Mucosa of gallbladder (tissue), 1 donor: ENCODE measurements around the gene TAMM41. TPM values are rescaled to one million over a fixed set of nuclear protein-coding genes. Genes with fewer than 3 reads are reported as not detected.
"Not testable (repeated sequence)": the region's sequence is repeated elsewhere in the genome, so short reads cannot be mapped to it uniquely, and the experiment has no call there.

Experiments used
- DNase-seq: peaks from one replicate; pipeline ENCODE4 v3.0.0-alpha.2; 2020; ENCODE audit warnings: low spot score
- total RNA-seq: library from RNA; stranded (reverse); gene quantifications from one replicate; pipeline ENCODE4 v1.2.1, GENCODE V29; 2021
- donor health status: DM: no; HTN: no; CAD: no.

TAMM41 gene
- total RNA-seq, 1 donor from 2014 or later: 17.5 TPM

DNA sequence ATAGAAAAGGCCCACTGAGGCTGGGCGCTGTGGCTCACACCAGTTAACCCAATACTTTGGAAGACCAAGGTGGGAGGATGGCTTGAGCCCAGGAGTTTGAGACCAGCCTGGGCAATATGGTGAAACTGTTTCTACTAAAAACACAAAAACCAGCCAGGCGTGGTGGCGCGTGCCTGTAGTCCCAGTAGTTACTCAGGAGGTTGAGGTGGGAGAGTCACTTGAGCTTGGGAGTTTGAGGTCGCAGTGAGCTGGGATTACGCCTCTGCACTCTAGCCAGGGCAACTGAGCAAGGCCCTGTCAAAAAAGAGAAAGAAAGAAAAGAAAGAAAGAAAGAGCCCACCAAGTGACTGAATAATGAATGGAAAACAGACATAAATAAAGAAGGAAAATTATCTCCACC, 32.0 kb downstream of the TAMM41 start:
- DNase-seq: no peak

DNA sequence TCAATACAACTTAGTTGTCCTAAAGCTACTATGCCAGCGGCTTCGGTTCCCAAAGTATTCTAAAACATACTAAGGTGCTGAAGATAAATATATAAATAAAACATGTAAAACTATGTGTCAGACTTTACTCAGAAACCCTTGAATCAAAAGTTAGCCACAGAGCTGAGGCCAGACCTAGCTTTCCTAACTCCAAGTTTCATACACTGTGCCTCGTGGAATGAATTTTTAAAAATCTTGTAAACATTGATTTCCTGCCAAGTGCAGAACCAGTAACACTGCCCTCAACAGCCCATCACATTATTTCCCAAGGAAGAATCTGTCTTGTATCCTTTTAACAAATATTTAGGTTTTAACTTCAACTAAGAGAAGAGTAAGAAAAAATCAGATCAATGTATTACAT, 36.4 kb downstream of the TAMM41 start:
- DNase-seq: peak; percentile 14

DNA sequence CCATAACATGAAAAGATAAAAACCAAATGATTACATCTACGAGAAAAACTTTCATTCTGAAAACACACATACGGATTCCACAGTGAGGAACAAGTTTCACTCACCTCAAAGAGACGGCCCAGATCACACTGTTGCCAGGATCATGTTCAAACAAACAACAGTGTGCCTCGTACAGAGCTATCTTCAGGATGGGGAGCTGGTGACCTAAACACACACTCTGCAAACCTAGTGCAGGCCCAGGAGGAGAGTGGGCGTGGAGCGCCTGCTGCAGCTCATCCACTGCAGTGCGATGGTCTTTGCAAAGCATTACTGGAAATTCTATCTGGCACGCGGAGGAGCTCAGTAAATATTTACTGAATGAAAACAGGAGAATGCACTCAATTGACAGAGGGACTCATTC, 38.5 kb downstream of the TAMM41 start:
- DNase-seq: peak; percentile 32

DNA sequence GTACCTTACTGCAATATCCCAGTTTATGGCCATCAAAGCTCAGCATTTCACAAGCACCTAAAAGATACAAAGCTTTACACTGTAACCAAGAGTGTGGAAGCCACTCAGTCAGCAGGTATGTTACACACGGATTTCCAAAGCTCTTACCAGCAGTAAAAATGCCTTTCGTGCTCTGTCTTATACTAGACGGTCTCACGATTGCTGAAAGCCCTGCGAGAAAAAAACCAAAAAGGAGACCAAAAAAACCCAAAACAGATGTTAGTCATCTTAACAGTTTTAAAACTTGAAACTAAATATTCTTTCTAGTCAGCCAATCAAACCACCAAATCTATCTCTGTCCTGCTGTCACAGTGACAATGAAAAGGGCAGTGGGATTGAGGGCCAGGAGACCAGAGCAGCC, 39.0 kb downstream of the TAMM41 start:
- no peak for DNase-seq

DNA sequence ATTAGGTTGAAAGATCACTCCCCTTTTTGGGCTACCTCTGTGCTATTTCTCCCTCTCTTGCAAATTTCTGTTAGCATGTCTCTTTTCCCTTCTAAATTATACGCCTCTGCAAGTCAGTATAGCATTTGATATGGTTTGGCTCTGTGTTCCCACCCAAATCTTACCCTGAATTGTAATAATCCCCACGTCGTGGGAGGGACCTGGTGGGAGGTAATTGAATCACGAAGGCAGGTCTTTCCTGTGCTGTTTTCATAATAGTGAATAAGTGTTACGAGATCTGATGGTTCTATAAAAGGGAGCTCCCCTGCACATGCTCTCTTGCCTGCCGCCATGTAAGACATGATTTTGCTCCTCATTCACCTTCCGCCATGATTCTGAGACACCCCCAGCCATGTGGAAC, 41.0 kb downstream of the TAMM41 start:
- no peak for DNase-seq

DNA sequence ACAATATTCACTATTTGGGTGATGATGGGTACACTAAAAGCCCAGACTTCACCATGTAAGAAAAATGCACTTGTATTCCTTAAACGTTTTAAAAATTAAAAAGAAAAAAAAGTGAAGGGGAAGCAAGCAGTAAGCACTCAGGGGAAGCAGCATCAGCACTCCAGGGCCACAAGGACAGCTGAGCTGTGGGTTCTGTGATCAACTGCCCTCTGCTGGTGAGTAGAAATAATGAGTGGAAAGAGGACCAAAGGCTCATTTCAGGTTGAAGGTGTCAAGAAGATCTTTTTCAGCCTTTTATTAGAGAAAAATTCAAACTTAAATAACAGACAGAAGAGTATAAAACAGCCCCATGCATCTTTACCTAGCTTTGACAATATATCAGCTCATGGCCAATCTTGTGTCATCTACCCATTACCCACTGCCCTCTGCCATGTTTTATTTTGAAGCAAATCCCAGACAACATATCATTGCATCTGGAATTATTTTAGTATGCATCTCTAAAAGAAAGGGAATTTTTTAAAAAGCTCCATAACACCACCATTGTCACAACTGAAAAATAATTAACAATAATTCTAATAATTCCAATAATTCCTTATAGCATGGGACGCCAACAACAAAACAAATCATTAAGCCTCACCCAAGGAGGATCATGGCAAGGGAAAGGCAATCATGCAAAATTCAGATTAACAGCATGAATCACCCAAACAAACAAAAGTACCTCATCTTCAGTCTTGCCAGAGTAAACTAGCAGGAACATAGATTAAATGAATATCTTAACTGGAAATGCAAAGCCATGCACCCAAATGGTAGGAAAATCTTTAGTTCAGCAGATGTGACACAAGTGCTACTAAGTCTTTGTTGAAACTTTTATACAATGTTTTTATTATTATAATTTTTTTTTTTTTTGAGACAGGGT, 42.5 kb downstream of the TAMM41 start:
- DNase-seq: peak; percentile 21

DNA sequence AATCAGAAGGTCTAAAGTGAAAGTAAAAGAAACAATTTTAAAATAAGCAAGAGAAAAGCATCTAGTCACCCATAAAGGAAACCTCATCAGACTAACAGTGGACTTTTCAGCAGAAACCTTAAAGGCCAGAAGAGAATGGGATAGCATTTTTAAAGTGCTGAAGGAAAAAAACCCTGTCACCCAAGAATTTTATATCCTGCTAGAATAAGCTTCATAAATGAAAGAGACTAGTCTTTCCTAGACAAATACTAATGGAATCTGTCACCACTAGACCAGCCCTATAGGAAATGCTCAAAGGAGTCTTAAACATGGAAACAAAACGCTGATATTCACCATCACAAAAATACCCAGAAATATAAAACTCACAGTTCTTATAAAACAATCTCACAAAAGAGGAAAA, 46.9 kb downstream of the TAMM41 start:
- DNase-seq: no peak

DNA sequence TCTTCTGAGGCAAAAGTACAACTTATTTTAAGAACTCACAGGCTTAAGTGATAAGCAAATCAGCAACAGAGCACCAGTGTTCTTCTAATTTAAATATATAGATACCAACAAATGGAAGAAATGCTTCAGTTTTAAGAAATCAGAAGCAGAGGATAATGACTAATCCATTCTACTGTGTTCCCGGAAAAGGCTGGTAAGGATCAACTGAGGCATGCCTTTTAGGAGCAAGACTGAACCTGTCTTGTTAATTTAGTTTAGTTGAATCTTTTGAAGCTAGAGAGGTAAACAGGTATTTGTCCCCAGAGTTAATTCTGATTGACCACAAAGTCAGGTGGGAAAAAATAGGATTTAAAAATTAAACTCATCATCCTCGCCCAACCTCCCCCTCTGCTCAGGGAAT, 51.8 kb downstream of the TAMM41 start:
- DNase-seq: no peak

DNA sequence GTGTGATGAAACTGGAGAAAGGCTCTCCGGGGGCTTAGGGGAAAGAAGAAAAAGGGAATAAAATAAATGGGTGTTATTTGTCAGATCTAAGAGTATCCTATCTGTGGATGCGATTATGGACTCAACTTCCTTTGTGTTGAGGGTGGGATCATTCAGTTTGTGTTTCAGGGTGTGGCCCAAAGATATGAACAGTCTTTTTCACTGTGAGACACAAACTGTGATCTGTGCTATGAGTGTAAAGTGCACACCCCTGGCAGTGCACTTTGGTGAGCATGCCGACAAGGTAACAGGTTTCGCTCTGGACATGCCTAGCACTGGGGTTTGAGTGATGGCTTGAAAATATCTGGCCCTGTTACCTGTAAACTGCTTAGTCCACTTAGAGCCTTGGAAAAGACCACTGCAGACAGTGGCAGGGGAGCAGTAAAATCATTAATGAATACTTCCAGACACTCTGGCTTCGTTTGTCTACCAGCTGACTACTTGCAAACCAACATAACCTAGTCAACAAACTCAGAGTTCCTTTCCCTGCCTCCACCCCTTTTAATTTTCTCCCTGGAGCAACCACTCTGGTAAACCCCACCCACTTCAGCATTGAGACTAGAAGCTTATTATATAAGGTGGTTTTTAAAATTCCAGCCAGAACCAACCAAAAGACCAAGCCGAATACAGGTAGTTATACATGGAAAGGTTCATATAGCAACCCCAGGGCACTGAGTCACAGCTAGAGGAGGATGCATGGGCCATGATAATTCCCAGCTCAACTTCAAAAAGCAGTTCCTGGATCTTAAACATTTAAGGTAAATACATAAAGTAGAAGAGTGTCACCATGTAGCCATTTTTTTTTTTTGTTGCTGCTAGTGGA, 55.1 kb downstream of the TAMM41 start:
- DNase-seq: no peak

DNA sequence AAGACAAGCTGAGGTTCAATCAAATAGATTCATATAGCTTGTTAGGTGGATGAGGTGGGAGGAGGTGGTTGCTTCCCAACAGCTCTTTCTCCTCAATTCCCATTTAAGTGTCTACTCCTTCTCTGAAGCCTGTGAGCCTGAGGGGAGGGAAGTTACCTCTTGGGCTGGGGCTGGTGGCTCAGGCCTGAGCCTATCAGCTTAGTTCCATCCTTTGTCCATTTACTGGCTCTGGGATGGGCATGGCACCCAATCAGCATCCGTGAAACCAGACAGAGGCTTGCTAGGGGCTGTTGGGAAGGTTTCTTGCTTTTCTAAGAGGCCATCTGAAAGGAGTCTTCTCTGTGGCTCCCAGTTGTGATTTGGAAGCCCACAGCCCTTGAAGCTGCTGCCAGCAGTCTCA, 57.3 kb downstream of the TAMM41 start:
- DNase-seq: no peak

DNA sequence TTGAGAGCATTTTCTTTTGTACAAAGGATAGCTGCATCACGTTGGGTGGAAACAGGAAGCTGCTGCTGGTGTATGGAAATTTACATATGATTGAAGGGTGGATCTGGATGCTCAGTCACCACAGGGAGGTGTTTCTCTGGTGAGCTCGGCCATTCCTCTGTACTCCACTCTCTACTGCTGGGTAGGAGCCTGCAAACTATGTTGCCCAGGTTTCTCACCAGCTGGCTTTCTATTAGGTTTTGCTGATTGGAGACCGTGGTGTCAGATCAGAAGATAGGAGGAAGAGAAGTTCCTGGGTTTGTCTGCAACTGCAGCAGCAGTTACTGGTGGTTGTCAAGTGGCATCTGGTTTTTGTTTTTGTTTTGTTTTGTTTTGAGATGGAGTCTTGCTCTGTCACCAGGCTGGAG, 61.7 kb downstream of the TAMM41 start:
- no peak for DNase-seq

DNA sequence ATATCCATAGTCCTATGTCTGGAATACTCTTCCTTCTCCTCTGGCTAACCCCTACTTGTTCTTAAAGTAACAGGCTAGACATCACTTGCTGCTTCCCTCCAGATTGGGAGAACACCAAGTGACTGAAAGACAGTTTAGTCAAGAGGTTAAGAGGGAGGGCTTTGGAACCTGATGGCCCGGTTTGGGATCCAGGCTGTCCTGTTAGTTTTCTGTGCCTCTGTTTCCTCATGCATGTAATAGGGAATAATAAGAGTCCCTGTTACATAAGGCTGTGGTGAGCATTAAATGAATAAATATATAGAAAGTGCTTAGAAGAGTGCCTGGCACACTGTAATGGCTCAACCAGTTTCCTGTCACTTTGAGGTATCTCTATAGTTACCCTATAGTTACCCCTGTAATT, 66.3 kb downstream of the TAMM41 start:
- no peak for DNase-seq

DNA sequence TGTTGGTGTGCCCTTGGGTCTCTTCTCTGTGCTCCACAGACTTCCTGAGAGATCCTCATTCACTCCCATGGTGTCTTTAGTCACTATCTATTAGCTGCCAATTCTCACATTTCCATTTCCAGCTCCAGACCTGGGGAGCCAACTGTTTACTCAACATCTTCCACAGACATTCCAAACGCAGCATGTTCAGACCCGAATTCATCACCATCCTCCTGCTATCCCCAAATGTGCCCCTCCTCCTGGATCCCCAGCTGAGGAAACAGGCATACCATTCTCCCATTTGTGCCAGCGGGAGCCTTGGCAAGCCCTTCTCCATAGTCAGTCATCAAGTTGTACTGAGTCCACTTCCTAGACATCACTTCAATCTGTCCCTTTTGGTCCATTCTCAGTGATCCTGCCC, 67.1 kb downstream of the TAMM41 start:
- DNase-seq: no peak

DNA sequence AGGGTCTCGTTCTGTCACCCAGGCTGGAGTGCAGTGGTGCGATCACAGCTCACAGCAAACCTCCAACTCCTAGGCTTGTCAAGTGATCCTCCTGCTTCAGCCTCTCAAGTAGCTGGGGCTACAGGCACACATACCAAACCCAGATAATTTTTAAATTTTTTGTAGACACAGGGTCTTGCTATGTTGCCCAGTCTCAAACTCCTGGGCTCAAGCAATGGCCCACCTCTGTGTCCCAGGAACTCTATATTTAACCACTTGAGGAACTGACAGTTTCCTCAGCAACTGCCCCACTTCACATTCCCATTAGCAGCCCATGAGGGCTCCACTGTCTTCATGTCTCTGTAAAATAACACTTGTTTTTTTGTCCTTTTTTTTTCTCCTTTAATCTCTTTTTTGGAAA, 68.4 kb downstream of the TAMM41 start:
- no peak for DNase-seq

DNA sequence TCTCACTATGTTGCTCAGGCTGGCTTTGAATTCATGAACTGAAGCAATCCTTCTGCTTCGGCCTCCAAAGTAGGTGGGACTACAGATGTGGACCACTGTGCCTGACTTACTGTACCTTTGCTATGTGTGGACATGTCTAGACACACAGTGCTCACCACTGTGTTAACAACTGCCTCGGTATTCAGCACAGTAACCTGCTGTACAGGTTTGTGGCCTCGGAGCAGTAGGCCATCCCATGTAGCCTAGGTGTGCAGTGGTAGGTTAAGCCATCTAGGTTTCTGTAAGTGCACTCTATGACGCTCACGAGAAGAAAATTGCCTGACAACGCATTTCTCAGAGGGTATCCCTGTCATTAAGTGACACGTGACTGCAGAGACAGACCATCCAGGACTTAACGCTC, 70.3 kb downstream of the TAMM41 start:
- no peak for DNase-seq

DNA sequence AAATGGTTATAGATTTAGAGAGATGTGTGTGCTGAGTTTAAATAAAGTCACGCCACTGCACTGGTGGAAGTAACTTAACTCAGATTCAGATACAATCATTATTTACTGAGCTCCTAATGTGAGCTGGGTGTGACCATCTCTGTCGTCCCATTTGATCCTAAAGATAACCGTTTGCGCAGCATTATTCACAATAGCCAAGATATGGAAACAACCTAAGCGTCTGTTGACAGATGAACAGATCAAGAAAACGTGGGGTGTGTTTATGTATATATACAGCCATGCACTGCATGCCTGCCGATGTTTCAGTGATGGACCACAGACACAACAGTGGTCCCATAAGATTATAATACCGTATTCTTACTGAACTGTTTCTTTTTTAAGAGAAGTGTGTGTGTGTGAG, 71.2 kb downstream of the TAMM41 start:
- no peak for DNase-seq

DNA sequence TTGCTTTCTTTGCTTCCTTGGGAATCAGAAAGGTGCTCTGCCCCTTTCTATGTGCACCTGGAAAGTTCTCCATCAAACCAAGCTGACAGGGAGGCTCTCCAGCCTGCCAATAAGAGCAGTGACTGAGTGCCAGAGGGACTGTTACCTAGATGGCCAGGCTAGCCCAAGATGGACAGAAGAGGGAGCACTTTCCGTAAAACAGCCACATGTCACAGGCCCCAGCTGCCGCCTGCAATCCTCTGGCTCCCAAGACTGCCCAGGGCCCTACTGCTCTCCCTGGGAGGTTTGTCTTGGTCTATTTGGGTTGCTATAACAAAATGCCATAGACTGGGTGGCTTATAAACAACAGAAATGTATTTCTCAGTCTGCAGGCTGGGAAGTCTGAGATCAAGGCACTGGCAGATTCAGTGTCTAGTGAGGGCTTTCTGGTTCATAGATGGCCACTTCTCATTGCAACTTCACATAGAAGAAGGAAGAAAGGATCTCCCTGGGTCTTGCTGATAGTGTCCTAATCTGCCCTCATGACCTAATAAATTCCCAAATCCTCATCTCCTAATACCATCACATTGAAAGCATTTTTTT, 72.3 kb downstream of the TAMM41 start:
- peak; percentile 37 for DNase-seq

DNA sequence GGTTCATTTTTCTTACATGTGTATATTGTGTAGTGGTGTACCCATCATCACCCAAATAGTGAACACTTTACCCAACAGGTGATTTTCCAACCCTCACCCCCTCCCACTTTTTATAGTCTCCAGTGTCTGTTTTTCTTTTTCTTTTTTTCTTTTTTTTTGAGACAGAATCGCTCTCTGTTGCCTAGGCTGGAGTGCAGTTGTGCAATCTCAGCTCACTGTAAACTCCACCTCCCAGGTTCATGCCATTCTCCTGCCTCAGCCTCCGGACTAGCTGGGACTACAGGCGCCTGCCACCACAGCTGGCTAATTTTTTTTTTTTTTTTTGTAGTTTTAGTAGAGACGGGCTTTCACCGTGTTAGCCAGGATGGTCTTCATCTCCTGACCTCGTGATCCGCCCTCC, 74.8 kb downstream of the TAMM41 start:
- not testable (repeated sequence) for DNase-seq

DNA sequence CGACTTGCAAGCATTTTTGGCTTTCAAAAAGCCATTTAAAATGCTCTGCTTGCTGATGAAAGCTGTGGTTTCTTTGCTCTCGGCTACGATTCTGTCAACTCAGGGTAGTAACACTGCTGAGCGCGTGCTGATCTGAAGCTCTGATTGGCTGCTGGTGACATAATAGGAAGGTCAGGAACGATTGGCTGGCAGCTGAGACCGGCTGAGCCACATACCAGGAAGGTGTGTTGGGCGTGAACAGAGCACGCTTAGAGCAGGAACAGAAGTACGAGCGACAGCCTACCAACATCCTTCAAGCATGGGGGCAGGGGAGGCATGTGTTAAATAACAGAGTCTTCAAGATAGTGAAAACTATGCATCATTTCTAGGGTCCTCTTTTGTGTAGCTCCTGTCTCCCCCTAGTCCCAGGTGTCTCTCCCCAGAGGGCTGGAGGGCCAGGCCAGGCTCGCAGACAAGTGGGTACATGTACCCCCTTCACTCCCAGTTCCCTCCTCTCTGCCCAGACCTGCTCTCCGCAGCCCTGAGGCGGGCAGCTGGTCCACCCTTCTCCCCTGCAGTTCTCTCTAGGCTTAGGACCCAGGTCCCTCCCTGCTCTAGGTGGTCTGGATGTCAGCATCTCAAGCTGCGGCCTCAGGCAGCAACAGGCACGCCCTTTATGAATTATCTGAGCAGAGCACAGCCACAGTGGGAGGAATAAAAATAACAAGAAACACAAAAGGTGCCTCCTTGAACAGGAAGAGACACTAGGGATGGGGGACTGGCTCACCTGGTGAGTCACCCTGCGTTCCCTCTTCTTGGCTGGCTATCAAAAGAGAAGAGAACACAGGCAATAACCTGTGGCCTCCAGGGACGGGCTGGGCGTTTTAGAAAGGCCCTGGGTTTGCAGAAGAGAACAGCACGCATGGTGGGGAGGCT, 76.0 kb downstream of the TAMM41 start:
- DNase-seq: peak; percentile 93

DNA sequence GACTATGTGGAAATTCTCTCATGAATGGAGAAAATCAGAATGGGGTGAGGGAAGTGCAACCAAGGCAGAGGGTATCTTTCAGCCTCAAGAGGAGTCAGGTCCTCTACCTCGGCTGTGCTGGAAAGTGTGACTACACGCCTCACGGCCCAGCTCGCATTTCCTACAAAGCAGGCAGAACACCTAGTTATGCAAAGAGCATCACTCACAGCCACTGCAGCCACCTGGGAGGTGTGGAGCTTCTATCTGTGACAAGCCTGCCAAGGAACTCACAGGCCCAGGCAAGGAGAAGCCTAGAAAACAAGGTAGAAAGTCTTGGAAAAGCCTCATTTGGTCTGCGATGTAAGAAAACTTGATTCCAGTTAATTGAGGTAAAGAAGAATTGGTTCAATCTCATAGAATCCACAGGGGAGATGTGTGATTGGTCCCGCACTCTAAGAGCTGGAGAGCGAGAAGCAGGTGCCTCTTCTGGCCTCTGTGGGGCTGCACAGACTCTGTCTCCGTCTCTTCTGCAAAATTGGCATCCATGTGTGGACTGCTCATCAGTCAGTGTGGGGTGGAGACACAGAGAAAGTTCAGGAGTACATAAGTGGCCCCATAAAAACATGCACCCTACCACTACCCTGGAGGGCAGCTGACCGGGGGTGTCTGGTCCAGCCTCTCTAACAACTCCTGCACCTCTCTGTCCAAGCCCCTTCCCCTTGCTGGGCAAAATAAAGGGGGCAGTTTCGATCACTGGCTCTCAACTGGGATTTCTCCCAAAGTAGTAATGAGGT, 76.8 kb downstream of the TAMM41 start:
- no peak for DNase-seq

DNA sequence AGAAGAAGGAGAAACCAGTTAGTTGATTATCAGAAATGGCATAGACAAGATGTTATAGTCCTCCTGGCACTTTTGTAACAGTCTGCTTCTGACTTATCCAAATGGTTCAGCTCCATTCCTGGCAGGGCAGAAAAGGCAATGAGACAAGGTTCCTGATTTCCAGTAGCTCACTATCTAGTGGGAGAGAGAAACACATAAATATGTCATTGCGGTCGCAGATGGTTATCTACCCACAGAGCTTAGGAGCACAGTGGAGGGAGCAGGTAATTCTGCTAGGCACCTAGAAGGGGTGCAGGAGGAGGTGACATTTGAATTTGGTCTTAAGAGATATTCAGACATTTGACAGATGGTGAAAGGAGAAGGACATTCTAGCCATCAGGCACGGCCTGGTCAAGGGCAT, 78.1 kb downstream of the TAMM41 start:
- DNase-seq: no peak
